Caco-2 (cell line): Measurements from ENCODE around the gene RRBP1. TPM values are rescaled to one million over a fixed set of nuclear protein-coding genes. Genes with fewer than 3 reads are reported as not detected.

Experiments
- BruUV-seq: library from RNA; stranded (reverse); fragments of 400-500 nt; replicated peaks from 2 replicates; lab custom pipeline; 2021; lab: Mats Ljungman, UMichigan
- CTCF ChIA-PET: fragments of 300-600 bp; sonication (Branson Sonifier 250); formaldehyde crosslinking; loops from one replicate; lab custom pipeline; 2022; ENCODE audit warnings: antibody characterized with exemption; lab: Charles Lee
- POLR2A ChIA-PET: fragments of 300-600 bp; sonication (Branson Sonifier 250); formaldehyde crosslinking; loops from one replicate; lab custom pipeline; 2022; ENCODE audit warnings: antibody characterized with exemption; lab: Charles Lee
- DNase-seq, 2 experiments: peaks; one replicate each; pipeline versions ENCODE4 v3.0.0 to v3.0.0-alpha.2; 2020 to 2022
- H3K27me3 ChIP-seq: replicated peaks from 2 replicates; pipeline ENCODE4 v1.6.0; 2011; ENCODE audit warnings: low read length; ENCODE audit not compliant: control insufficient read depth, insufficient read depth
- H3K36me3 ChIP-seq: 2 replicates; pipeline ENCODE4 v1.5.1; 2011; ENCODE audit warnings: low read length; ENCODE audit not compliant: control insufficient read depth, insufficient read depth
- H3K4me1 ChIP-seq: fragments of 250-450 bp; sonication (Bioruptor Pico); 2 replicates; pipeline ENCODE4 v1.5.1; 2020; ENCODE audit warnings: mild to moderate bottlenecking
- H3K4me3 ChIP-seq: 2 replicates; pipeline ENCODE4 v1.5.1; 2011; ENCODE audit warnings: low read depth, mild to moderate bottlenecking, control low read depth, low read length
- H3K9me3 ChIP-seq: fragments of 250-450 bp; sonication (Bioruptor Pico); 2 replicates; pipeline ENCODE4 v1.5.1; 2020; ENCODE audit warnings: mild to moderate bottlenecking, moderate library complexity
- H3K27ac Mint-ChIP-seq: one replicate; pipeline ENCODE4 v1.8.0; 2022; ENCODE audit warnings: mixed read lengths; ENCODE audit not compliant: unreplicated experiment
- H3K27me3 Mint-ChIP-seq: one replicate; pipeline ENCODE4 v1.8.0; 2022; ENCODE audit warnings: mixed read lengths; ENCODE audit not compliant: insufficient read depth, unreplicated experiment
- H3K36me3 Mint-ChIP-seq: one replicate; pipeline ENCODE4 v1.8.0; 2022; ENCODE audit warnings: mild to moderate bottlenecking, mixed read lengths; ENCODE audit not compliant: insufficient read depth, unreplicated experiment
- H3K4me1 Mint-ChIP-seq: one replicate; pipeline ENCODE4 v1.8.0; 2022; ENCODE audit warnings: low read depth, mixed read lengths; ENCODE audit not compliant: unreplicated experiment
- H3K4me3 Mint-ChIP-seq: one replicate; pipeline ENCODE4 v1.8.0; 2022; ENCODE audit warnings: mild to moderate bottlenecking, moderate library complexity, mixed read lengths; ENCODE audit not compliant: unreplicated experiment
- H3K9me3 Mint-ChIP-seq: one replicate; pipeline ENCODE4 v1.8.0; 2022; ENCODE audit warnings: mixed read lengths; ENCODE audit not compliant: unreplicated experiment
- CTCF ChIP-seq, 2 experiments: fragments of 200-600 bp in 1 of 2; IDR thresholded peaks; 1 replicate in 1 of 2; 2 replicates in 1 of 2; pipeline versions ENCODE4 v1.5.1 to v1.8.0; 2011 to 2022; ENCODE audit warnings: antibody characterized with exemption in 1 of 2, control low read depth in 1 of 2, inconsistent platforms in 1 of 2, low read depth in 1 of 2, low read length in 1 of 2, mild to moderate bottlenecking in 1 of 2, moderate library complexity in 1 of 2; ENCODE audit not compliant: insufficient read depth in 1 of 2, severe bottlenecking in 1 of 2, unreplicated experiment in 1 of 2
- intact Hi-C: fragments of 100-400 bp; cut with micrococcal nuclease; formaldehyde crosslinking; loops from one replicate; pipeline ENCODE4 v1.10.0; 2022; ENCODE audit not compliant: unreplicated experiment
- total RNA-seq: library from RNA; stranded (reverse); gene quantifications from 2 replicates; pipeline ENCODE4 v1.2.3, GENCODE V29; 2022

The RRBP1 gene
- total RNA-seq, 1 experiment from 2014 or later = 758 TPM

GRCh38 chr20:17569616-17570346, 112.3 kb downstream of the RRBP1 start, which contains the start of gene DSTN:
Gene DSTN, plus strand, starts transcription at chr20:17570075. Its CDS starts 134 bp downstream, at chr20:17570209.
- DNase-seq = peak; percentile 99 to 100
- no peaks in the 10 kb centered on the region; the same call in 1 of the 2 replicates for H3K36me3 ChIP-seq
- CTCF ChIA-PET = interaction anchor here (0.6 to 1.5 kb wide), 18 partner anchors 20 to 568 kb away, joined by 3 to 13 read pairs (median 4); partner anchors contain the start of genes BFSP1, KAT14 and PET117
- no TSS peak for BruUV-seq
- peak within 1 kb of the TSS; percentile 87 for H3K27ac Mint-ChIP-seq
- POLR2A ChIA-PET = interaction anchor here (0.6 to 2.2 kb wide), 32 partner anchors 10 to 568 kb away, joined by 3 to 30 read pairs (median 4); partner anchors contain the start of genes BFSP1, KAT14, PET117 and RRBP1
- peaks cover 32% of the 10 kb centered on the region for H3K4me1 Mint-ChIP-seq
- intact Hi-C loops = loop anchor here (1.0 to 5.0 kb wide), 6 partner anchors 11 to 398 kb away; partner anchors contain the start of genes MGME1 and SNX5
- peak within 1 kb of the TSS; percentile 98 for H3K4me3 ChIP-seq
- H3K27me3 Mint-ChIP-seq = no peaks in the 10 kb centered on the region
- H3K9me3 ChIP-seq = no peaks in the 10 kb centered on the region
- peaks cover 23% of the 10 kb centered on the region for H3K4me1 ChIP-seq
- no peak for TF ChIP-seq CTCF (IDR thresholded peaks at IDR 0.05; ENCODE audit: insufficient read depth in 1 of 2, low read depth in 1 of 2, low read length in 1 of 2, severe bottlenecking in 1 of 2, unreplicated experiment in 1 of 2)
- peaks cover 36% of the 10 kb centered on the region for H3K36me3 Mint-ChIP-seq
- H3K27me3 ChIP-seq = no peaks in the 10 kb centered on the region
- H3K9me3 Mint-ChIP-seq = no peaks in the 10 kb centered on the region
- peak within 1 kb of the TSS; percentile 73 for H3K4me3 Mint-ChIP-seq

- Histone ChIP-seq H3K36me3 (no peaks in the 10 kb centered on the region), H3K4me3 (peak overlapping the region; percentile 98), H3K9me3 (no peaks in the 10 kb centered on the region), H3K4me1 (peaks cover 23% of the 10 kb centered on the region), H3K27me3 (no peaks in the 10 kb centered on the region)
- intact Hi-C loops = loop anchor here (1.0 to 5.0 kb wide), 6 partner anchors 11 to 398 kb away; partner anchors contain the start of genes MGME1 and SNX5
- peak; percentile 95 to 98 for DNase-seq
- Mint-ChIP-seq H3K27me3 (no peaks in the 10 kb centered on the region), H3K4me1 (peaks cover 32% of the 10 kb centered on the region), H3K36me3 (peaks cover 29% of the 10 kb centered on the region), H3K9me3 (no peaks in the 10 kb centered on the region), H3K4me3 (peak overlapping the region; percentile 73), H3K27ac (peak overlapping the region; percentile 87)
- no peak for TF ChIP-seq CTCF (IDR thresholded peaks at IDR 0.05; ENCODE audit: insufficient read depth in 1 of 2, low read depth in 1 of 2, low read length in 1 of 2, severe bottlenecking in 1 of 2, unreplicated experiment in 1 of 2)
- POLR2A ChIA-PET = interaction anchor here (0.7 to 2.2 kb wide), 13 partner anchors 10 to 569 kb away, joined by 3 to 30 read pairs (median 4); partner anchors contain the start of genes BFSP1, KAT14, PET117 and RRBP1
- CTCF ChIA-PET = interaction anchor here (0.7 to 1.5 kb wide), 4 partner anchors 25 to 38 kb away, joined by 3 to 13 read pairs (median 9); partner anchors contain the start of gene BFSP1
- BruUV-seq = no TSS peak
Observed at GRCh38 chr20:17568972-17569521, 113.0 kb downstream of the RRBP1 start.
